Measurements from ENCODE around the gene VWF.
"Not testable (repeated sequence)": the region's sequence is repeated elsewhere in the genome, so short reads cannot be mapped to it uniquely, and the experiment has no call there.

Gene VWF

DNA sequence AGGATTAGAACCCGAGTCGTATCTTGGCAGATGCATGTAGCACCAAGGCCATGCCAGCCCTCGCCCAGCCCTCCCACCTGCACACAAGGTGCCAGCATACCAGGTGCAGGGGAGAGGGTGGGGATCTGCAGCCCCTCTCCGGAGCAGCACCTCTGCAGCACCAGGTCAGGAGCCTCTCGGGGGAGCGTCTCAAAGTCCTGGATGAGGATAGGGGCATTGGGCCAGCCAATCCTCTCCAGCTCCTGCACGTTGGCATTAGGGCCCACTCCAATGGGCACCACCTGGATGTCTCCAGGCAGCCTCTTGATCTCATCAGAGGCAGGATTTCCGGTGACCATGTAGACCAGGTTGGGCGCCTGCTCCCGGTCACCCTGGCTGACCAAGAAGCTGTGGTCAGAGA is 106.2 kb downstream of the VWF start:
- Histone ChIP-seq H2AFZ (ENCODE audit: low read length, unreplicated experiment) (no peak overlapping the region), H3K4me1 (ENCODE audit: control insufficient read depth, insufficient read depth, low read length, unreplicated experiment) (no peaks in the 10 kb centered on the region), H3K79me2 (ENCODE audit: control insufficient read depth, insufficient read depth, low read length, unreplicated experiment) (no peaks in the 10 kb centered on the region), H3K27me3 (ENCODE audit: insufficient read depth, low read length) (peaks cover 13% of the 10 kb centered on the region), H3K4me3 (ENCODE audit: low read depth, low read length) (no peak overlapping the region), H3K36me3 (ENCODE audit: insufficient read depth, low read length) (no peaks in the 10 kb centered on the region), H3K27ac (ENCODE audit: low read depth, low read length) (no peak overlapping the region)

- H3K79me2 ChIP-seq (ENCODE audit: control insufficient read depth, insufficient read depth, low read length, unreplicated experiment) = no peaks in the 10 kb centered on the region
- H3K27me3 ChIP-seq (ENCODE audit: insufficient read depth, low read length) = peaks cover 17% of the 10 kb centered on the region
- H2AFZ ChIP-seq (ENCODE audit: low read length, unreplicated experiment) = no peak overlapping the region
- no peaks in the 10 kb centered on the region for H3K36me3 ChIP-seq (ENCODE audit: insufficient read depth, low read length)
- no peak overlapping the region for H3K4me3 ChIP-seq (ENCODE audit: low read depth, low read length)
- H3K27ac ChIP-seq (ENCODE audit: low read depth, low read length) = no peak overlapping the region
- H3K4me1 ChIP-seq (ENCODE audit: control insufficient read depth, insufficient read depth, low read length, unreplicated experiment) = no peaks in the 10 kb centered on the region
Observed at GRCh38 chr12:6016756-6017155, 107.7 kb downstream of the VWF start.

DNA sequence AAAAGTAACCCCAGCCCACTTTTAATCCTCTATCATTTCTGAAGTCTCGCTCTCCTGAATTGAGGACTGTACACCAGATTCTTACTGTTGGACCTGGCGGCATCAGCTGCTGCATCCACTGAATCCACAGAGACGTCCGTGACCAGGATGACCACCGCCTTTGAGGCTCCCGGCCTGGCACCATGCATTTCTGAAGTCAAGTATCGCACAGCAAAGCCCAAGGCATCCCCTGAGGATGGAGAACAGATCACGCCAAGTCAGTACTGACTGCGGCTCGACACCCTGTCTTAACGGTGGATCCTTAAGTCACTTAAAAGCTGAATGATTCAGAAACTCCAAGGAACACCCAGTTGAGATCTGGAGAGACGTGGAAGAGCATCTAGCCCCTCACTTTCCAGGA is 108.5 kb downstream of the VWF start:
- H3K4me3 ChIP-seq (ENCODE audit: low read depth, low read length); H3K36me3 ChIP-seq (ENCODE audit: insufficient read depth, low read length); H3K27ac ChIP-seq (ENCODE audit: low read depth, low read length); H2AFZ ChIP-seq (ENCODE audit: low read length, unreplicated experiment); H3K79me2 ChIP-seq (ENCODE audit: control insufficient read depth, insufficient read depth, low read length, unreplicated experiment); H3K4me1 ChIP-seq (ENCODE audit: control insufficient read depth, insufficient read depth, low read length, unreplicated experiment): not testable (repeated sequence)
- peaks cover 17% of the 10 kb centered on the region for H3K27me3 ChIP-seq (ENCODE audit: insufficient read depth, low read length)

DNA sequence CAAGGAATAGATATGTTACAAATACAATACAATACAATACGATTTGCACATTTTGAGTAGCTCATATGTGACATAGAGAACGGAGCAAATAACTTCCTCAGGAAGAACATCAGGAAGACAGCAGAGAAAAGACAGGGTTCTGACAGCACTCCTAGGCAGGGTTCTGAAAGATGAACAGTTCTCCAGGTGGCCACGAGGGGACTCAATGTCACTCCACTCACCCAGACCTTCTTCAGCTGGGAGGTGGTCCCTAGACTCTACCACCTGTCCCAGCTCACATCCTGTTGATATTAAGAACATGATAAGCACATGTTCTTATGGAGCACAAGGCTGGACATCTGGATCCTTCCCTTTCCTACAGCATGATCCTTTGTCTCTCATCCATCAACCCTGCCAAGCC is 109.2 kb downstream of the VWF start:
- H2AFZ ChIP-seq (ENCODE audit: low read length, unreplicated experiment); H3K4me1 ChIP-seq (ENCODE audit: control insufficient read depth, insufficient read depth, low read length, unreplicated experiment); H3K4me3 ChIP-seq (ENCODE audit: low read depth, low read length); H3K27ac ChIP-seq (ENCODE audit: low read depth, low read length); H3K79me2 ChIP-seq (ENCODE audit: control insufficient read depth, insufficient read depth, low read length, unreplicated experiment); H3K36me3 ChIP-seq (ENCODE audit: insufficient read depth, low read length): not testable (repeated sequence)
- H3K27me3 ChIP-seq (ENCODE audit: insufficient read depth, low read length) = peaks cover 17% of the 10 kb centered on the region

DNA sequence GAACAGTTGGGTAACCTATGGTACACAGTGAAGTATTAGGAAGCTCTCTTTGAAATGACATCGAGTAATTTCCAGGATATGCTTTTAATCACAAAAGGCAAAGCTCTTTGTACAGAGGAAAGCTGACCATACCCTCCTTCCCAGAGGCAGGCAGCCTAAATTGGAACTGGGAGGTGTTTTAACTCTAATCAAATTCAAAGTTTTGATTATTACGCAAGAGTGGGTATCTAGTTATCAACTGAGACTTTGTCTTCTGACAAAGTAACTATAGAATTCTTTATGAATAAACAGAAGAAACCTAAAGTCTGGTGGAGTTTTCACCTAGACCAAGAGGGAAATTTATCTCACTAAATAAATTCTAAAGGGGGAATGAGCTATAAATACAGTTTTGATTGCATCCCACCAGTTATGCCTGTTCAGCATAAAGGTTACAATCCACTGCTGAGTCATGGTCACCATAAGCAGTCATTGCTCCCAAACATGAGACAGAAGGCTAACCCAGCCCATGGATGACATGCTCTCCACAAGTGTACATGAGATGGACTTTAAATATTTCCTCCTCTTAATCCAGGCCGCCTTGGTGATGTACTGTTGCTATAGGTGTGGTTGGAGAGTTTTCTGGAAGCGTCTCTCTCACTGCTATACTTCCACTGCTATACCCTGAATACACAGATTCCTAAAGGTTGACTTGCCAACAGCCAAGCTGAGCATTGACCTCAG is 113.7 kb downstream of the VWF start:
- peaks cover 32% of the 10 kb centered on the region for H3K27me3 ChIP-seq (ENCODE audit: insufficient read depth, low read length)
- H2AFZ ChIP-seq (ENCODE audit: low read length, unreplicated experiment); H3K27ac ChIP-seq (ENCODE audit: low read depth, low read length); H3K79me2 ChIP-seq (ENCODE audit: control insufficient read depth, insufficient read depth, low read length, unreplicated experiment); H3K4me3 ChIP-seq (ENCODE audit: low read depth, low read length); H3K36me3 ChIP-seq (ENCODE audit: insufficient read depth, low read length); H3K4me1 ChIP-seq (ENCODE audit: control insufficient read depth, insufficient read depth, low read length, unreplicated experiment): not testable (repeated sequence)

DNA sequence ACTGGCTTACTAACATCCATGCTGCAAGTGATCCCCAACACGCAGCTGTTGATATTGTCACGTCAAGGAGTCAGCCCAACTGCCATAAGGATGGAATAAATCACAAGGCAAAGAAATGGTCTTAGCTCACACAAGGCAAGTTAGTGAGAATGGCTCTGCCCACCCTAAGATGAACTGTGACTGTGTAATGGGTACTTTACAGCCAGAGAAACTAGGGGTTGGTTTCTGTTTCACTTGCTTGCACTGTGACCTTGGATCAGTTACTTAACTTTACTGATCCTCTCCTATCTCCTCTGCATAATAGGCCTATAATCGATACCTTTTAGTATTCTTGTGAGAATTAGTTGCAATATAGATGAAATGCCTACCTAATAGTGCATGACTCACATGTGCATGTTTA is 127.2 kb downstream of the VWF start:
- Histone ChIP-seq H3K79me2 (ENCODE audit: control insufficient read depth, insufficient read depth, low read length, unreplicated experiment) (no peaks in the 10 kb centered on the region), H3K4me3 (ENCODE audit: low read depth, low read length) (no peak overlapping the region), H3K4me1 (ENCODE audit: control insufficient read depth, insufficient read depth, low read length, unreplicated experiment) (no peaks in the 10 kb centered on the region), H3K27me3 (ENCODE audit: insufficient read depth, low read length) (no peaks in the 10 kb centered on the region), H3K27ac (ENCODE audit: low read depth, low read length) (no peak overlapping the region), H2AFZ (ENCODE audit: low read length, unreplicated experiment) (no peak overlapping the region), H3K36me3 (ENCODE audit: insufficient read depth, low read length) (no peaks in the 10 kb centered on the region)

DNA sequence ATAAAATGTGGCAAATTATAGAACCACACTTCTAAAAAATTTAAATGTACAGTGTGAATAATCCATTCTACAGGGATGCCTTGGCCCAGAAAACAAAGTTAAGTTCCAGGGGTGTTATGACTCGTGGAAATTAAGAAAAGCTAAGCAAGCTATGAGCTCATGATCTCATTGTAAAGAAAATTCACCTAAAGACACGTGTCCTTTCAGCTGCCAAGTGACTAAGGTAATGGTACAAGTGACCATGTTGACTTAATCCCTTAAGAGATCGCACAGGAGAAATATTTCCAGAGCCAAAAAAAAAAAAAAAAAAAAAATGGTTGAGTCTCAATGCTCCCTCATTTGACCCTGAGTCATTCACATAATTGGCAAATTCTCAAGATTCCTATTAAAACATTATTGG is 128.0 kb downstream of the VWF start:
- no peak overlapping the region for H3K4me3 ChIP-seq (ENCODE audit: low read depth, low read length)
- H2AFZ ChIP-seq (ENCODE audit: low read length, unreplicated experiment) = no peak overlapping the region
- no peak overlapping the region for H3K27ac ChIP-seq (ENCODE audit: low read depth, low read length)
- no peaks in the 10 kb centered on the region for H3K4me1 ChIP-seq (ENCODE audit: control insufficient read depth, insufficient read depth, low read length, unreplicated experiment)
- H3K27me3 ChIP-seq (ENCODE audit: insufficient read depth, low read length) = no peaks in the 10 kb centered on the region
- no peaks in the 10 kb centered on the region for H3K36me3 ChIP-seq (ENCODE audit: insufficient read depth, low read length)
- H3K79me2 ChIP-seq (ENCODE audit: control insufficient read depth, insufficient read depth, low read length, unreplicated experiment) = no peaks in the 10 kb centered on the region

DNA sequence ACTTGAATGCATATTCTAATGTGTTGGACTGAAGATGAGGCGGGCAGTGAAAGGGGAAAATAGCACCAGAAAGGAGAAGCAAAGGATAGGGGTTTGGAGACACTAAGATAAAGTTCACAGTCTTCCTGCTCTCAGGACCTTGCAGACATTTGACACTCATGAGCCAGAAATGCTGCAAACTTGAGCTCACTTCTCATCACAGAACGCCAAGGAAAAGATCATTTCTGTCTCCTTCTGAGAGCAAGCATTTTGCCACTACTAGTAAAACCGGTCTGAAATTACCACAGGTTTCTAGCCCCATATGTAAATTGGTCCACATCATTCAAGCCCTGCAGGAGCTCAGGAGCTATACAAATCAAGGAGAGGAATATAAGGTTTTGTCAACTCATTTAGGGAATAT is 134.8 kb downstream of the VWF start:
- no peaks in the 10 kb centered on the region for H3K79me2 ChIP-seq (ENCODE audit: control insufficient read depth, insufficient read depth, low read length, unreplicated experiment)
- peaks cover 11% of the 10 kb centered on the region for H3K27me3 ChIP-seq (ENCODE audit: insufficient read depth, low read length)
- no peak overlapping the region for H3K4me3 ChIP-seq (ENCODE audit: low read depth, low read length)
- no peak overlapping the region for H2AFZ ChIP-seq (ENCODE audit: low read length, unreplicated experiment)
- no peak overlapping the region for H3K27ac ChIP-seq (ENCODE audit: low read depth, low read length)
- H3K36me3 ChIP-seq (ENCODE audit: insufficient read depth, low read length) = no peaks in the 10 kb centered on the region
- no peaks in the 10 kb centered on the region for H3K4me1 ChIP-seq (ENCODE audit: control insufficient read depth, insufficient read depth, low read length, unreplicated experiment)

DNA sequence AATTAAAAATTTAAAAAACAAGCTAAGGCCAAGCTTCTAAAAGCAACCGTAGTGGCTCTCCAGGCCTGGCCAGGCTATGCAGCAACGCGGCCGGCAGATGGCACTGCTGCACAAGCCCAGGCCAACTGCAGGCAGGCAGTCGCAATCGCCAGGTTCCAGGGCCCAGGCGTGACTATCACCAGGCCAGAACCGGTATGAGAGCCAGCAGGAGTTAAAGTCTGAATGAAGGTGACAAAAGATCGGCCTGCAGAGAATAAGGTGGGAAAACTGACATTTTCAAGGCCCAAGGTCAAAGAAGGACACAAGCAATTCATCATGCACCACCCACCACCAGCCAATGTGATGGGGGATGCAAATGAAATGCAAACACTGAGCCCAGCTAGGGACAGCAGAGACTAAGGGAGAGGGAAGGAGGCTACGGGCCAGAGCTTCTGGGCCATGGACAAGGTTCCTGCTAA is 135.8 kb downstream of the VWF start:
- H3K36me3 ChIP-seq (ENCODE audit: insufficient read depth, low read length) = no peaks in the 10 kb centered on the region
- no peaks in the 10 kb centered on the region for H3K79me2 ChIP-seq (ENCODE audit: control insufficient read depth, insufficient read depth, low read length, unreplicated experiment)
- H3K27me3 ChIP-seq (ENCODE audit: insufficient read depth, low read length) = peaks cover 20% of the 10 kb centered on the region
- no peaks in the 10 kb centered on the region for H3K4me1 ChIP-seq (ENCODE audit: control insufficient read depth, insufficient read depth, low read length, unreplicated experiment)
- H3K4me3 ChIP-seq (ENCODE audit: low read depth, low read length) = no peak overlapping the region
- H3K27ac ChIP-seq (ENCODE audit: low read depth, low read length) = no peak overlapping the region
- no peak overlapping the region for H2AFZ ChIP-seq (ENCODE audit: low read length, unreplicated experiment)

DNA sequence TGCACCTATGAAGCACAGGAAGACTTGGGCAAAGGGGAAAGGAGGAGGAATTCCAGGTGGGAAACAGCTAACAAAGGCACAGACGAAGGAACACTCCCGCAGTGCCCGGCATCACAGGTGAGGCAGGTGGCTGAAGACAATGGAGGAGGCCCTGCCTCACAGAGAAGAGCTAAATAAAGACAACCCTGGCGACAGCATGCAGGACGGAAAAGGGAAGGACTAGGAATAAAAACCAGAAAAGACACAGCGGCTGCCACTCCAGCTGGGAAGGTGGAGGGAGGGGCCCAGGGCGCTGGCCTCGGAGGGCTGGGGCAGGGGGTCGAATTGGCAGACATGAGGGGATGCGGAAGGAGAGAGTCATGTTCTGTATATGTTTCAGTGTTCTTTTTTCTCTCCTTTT is 136.4 kb downstream of the VWF start:
- H2AFZ ChIP-seq (ENCODE audit: low read length, unreplicated experiment) = no peak overlapping the region

GRCh38 chr12:5987573-5987972 is 136.9 kb downstream of the VWF start:
- H3K27ac ChIP-seq (ENCODE audit: low read depth, low read length) = no peak overlapping the region
- H3K79me2 ChIP-seq (ENCODE audit: control insufficient read depth, insufficient read depth, low read length, unreplicated experiment) = no peaks in the 10 kb centered on the region
- no peaks in the 10 kb centered on the region for H3K4me1 ChIP-seq (ENCODE audit: control insufficient read depth, insufficient read depth, low read length, unreplicated experiment)
- no peak overlapping the region for H2AFZ ChIP-seq (ENCODE audit: low read length, unreplicated experiment)
- H3K4me3 ChIP-seq (ENCODE audit: low read depth, low read length) = no peak overlapping the region
- H3K27me3 ChIP-seq (ENCODE audit: insufficient read depth, low read length) = peaks cover 30% of the 10 kb centered on the region
- H3K36me3 ChIP-seq (ENCODE audit: insufficient read depth, low read length) = no peaks in the 10 kb centered on the region

More for the DNA sequence above, 136.4 kb downstream of the VWF start:
- H3K27me3 ChIP-seq (ENCODE audit: insufficient read depth, low read length) = peaks cover 25% of the 10 kb centered on the region
- no peaks in the 10 kb centered on the region for H3K79me2 ChIP-seq (ENCODE audit: control insufficient read depth, insufficient read depth, low read length, unreplicated experiment)
- no peaks in the 10 kb centered on the region for H3K4me1 ChIP-seq (ENCODE audit: control insufficient read depth, insufficient read depth, low read length, unreplicated experiment)
- H3K27ac ChIP-seq (ENCODE audit: low read depth, low read length) = no peak overlapping the region
- no peak overlapping the region for H3K4me3 ChIP-seq (ENCODE audit: low read depth, low read length)
- H3K36me3 ChIP-seq (ENCODE audit: insufficient read depth, low read length) = no peaks in the 10 kb centered on the region

All from ACC112 (cell line).